ENCODE data around the gene TMTC2.

Gene TMTC2

DNA sequence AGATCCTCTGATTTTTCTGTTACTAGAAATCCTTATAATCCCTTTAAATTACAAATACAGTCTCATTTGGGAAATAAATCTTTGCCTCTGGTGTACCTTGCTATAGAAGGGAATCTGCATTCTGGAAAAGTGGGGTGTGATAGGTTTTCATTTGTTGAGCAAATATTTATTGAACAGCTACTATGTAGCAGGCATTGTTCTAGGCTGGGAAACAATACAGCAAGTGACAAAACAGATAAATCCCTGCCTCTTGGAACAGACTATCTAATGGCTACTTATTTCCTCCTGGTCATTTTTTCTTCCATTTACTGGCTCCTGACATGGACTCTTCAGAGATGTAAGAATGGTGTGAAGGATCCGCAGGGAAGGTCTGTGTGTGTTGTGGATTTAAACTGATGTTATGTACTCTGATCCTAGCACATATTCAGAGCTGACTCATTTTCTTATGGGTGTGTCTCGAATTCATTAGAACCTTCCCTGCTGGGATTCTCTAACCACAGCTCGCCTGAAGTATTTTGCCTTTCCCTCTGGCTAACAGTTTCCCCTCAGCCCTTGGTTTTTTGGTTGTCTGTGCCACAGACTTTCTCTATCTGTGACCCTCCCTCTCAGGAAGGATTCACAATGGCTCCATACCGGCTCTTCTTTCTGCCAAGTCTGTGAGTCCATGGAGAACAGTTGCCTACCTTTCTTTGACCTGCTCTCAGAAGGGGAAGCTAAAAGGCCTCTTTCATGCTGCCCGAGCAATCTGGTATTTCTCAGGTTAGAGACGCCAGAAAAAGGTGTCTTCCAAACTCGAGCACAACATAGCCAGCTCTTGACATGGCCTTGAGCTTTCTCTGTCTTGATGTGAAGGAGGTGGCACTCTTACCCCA, 53.7 kb downstream of the TMTC2 start:
- H3K36me3 ChIP-seq (ENCODE audit: insufficient read depth, low read length), result no peaks in the 10 kb centered on the region
- H3K9ac ChIP-seq (ENCODE audit: low read depth, low read length), result no peak overlapping the region

DNA sequence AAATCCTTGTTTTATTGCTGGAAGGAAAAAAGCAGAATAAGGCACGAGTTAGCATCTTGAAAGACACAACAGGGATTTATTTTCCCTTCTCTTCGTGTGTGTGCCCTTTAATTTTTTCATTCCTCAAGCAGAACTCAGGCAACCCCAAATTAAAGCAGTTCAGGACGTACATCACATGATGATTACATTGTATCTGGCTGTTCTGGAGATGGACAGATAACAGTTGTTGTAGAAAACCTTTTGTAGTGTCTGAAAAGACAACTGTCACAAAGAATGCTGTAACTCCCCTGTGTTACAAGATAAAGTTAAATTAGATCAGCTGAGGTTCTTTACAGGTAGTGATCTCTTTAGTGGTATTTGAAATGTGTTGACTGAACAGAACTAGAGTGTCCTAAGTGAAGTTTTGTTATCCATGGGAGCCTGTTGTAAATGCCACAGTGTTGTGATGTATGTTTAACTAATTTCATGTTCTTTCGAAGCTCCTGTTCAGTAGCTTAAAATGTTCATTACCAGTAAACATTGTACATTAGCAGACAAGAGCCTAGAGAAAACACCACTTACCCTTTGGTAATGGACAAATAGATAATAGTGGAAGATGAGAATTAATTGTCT, 58.5 kb downstream of the TMTC2 start:
- Histone ChIP-seq H3K9ac (ENCODE audit: low read depth, low read length) (no peak overlapping the region), H3K4me2 (ENCODE audit: low read length) (no peak overlapping the region), H3K4me1 (ENCODE audit: control insufficient read depth, insufficient read depth, low read length) (peaks cover 7% of the 10 kb centered on the region), H3K9me3 (replicated peaks; ENCODE audit: low read length) (no peaks in the 10 kb centered on the region), H3K36me3 (ENCODE audit: insufficient read depth, low read length) (no peaks in the 10 kb centered on the region), H3K27me3 (ENCODE audit: control insufficient read depth, insufficient read depth, low read length) (no peaks in the 10 kb centered on the region), H3K4me3 (ENCODE audit: low read length) (no peak overlapping the region)

More for the DNA sequence above, 53.7 kb downstream of the TMTC2 start:
- H3K9me3 ChIP-seq (replicated peaks; ENCODE audit: low read length), result no peaks in the 10 kb centered on the region
- peak overlapping the region; percentile 27 for H3K4me2 ChIP-seq (ENCODE audit: low read length)
- H3K27me3 ChIP-seq (ENCODE audit: control insufficient read depth, insufficient read depth, low read length), result no peaks in the 10 kb centered on the region
- H3K4me3 ChIP-seq (ENCODE audit: low read length), result no peak overlapping the region
- H3K4me1 ChIP-seq (ENCODE audit: control insufficient read depth, insufficient read depth, low read length), result peaks cover 14% of the 10 kb centered on the region

DNA sequence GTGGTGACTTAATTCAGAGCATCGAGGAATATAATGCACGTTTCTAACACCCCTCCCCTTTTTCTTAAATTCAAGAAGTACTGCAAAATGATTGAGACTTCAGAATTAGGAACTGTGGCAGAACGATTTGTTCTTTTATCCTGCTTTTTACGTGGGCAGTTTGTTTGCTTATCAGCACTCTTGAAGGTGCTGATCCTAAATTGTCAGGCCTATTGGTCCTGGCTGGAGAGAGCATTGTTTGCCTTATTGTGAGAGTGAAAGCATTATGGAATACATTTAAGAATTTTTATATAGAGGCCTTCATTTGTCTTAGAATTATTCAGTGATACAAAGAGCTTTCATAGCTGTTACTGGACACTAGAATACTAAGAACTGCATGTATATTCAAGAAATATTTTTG, 59.1 kb downstream of the TMTC2 start:
- Histone ChIP-seq H3K9me3 (replicated peaks; ENCODE audit: low read length) (no peaks in the 10 kb centered on the region), H3K36me3 (ENCODE audit: insufficient read depth, low read length) (no peaks in the 10 kb centered on the region), H3K4me3 (ENCODE audit: low read length) (no peak overlapping the region), H3K4me1 (ENCODE audit: control insufficient read depth, insufficient read depth, low read length) (peaks cover 1% of the 10 kb centered on the region), H3K27me3 (ENCODE audit: control insufficient read depth, insufficient read depth, low read length) (no peaks in the 10 kb centered on the region), H3K4me2 (ENCODE audit: low read length) (no peak overlapping the region), H3K9ac (ENCODE audit: low read depth, low read length) (no peak overlapping the region)

DNA sequence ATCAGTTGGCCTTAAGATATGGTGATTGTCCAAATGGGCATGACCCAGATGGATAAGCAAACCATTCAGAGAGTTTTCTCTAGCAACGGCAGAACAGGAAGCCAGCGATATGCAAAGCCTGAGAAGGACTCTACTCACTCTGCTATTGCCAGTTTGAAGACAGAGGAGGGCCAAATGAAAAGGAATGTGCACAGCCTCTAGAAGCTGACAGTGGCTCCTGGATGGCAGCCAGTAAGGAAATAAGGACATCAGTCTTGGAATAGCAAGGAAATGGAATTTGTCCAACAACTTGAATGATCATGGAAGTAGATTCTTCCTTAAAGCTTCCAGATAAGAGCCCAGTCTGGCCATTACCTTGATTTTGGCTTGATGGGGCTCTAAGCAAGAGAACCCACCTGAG, 60.0 kb downstream of the TMTC2 start:
- no peaks in the 10 kb centered on the region for H3K27me3 ChIP-seq (ENCODE audit: control insufficient read depth, insufficient read depth, low read length)
- no peak overlapping the region for H3K9ac ChIP-seq (ENCODE audit: low read depth, low read length)
- no peak overlapping the region for H3K4me2 ChIP-seq (ENCODE audit: low read length)
- H3K9me3 ChIP-seq (replicated peaks; ENCODE audit: low read length), result no peaks in the 10 kb centered on the region
- H3K4me1 ChIP-seq (ENCODE audit: control insufficient read depth, insufficient read depth, low read length), result no peaks in the 10 kb centered on the region
- H3K4me3 ChIP-seq (ENCODE audit: low read length), result no peak overlapping the region
- no peaks in the 10 kb centered on the region for H3K36me3 ChIP-seq (ENCODE audit: insufficient read depth, low read length)

DNA sequence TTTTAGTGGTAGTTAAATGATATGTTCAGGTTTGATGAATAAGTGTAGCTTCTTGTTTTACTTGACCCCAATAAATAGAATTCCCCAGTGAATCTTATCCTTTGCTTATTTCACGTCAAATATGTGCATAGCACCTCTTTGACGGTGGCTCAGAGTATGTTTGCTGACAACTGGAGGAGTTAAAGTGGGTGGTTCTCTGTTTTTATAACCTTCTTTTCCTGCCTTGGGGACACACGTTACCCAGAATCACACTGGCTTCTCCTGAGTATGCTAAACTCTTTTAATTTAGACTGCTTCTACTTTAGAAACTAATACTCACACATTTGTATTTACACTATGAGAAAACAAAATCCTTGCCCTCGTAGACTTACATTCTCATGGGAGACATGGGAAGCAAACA, 62.3 kb downstream of the TMTC2 start:
- Histone ChIP-seq H3K4me2 (ENCODE audit: low read length) (no peak overlapping the region), H3K4me1 (ENCODE audit: control insufficient read depth, insufficient read depth, low read length) (no peaks in the 10 kb centered on the region), H3K27me3 (ENCODE audit: control insufficient read depth, insufficient read depth, low read length) (no peaks in the 10 kb centered on the region), H3K4me3 (ENCODE audit: low read length) (no peak overlapping the region), H3K9ac (ENCODE audit: low read depth, low read length) (no peak overlapping the region), H3K36me3 (ENCODE audit: insufficient read depth, low read length) (no peaks in the 10 kb centered on the region), H3K9me3 (replicated peaks; ENCODE audit: low read length) (no peaks in the 10 kb centered on the region)

DNA sequence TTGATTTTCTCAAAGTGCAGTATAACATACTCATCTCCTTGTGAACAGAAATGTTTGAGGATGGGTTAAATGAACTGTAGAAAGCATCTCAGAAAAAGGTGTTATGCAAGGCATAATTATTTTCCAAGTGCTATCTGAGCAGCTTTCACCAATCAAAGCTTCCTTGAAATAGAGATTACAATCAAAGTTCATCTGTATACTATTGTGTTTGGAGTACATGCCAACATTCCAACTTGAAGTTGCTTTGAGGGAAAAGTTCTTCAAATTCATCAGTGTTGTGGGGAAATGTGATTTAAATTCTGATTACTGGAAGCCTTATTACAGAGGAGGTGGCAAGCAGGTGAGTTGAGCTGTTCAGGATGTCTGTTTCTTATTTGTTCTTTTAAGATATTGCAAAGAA, 68.2 kb downstream of the TMTC2 start:
- H3K4me3 ChIP-seq (ENCODE audit: low read length), result no peak overlapping the region
- H3K36me3 ChIP-seq (ENCODE audit: insufficient read depth, low read length), result no peaks in the 10 kb centered on the region
- no peak overlapping the region for H3K4me2 ChIP-seq (ENCODE audit: low read length)
- no peak overlapping the region for H3K9ac ChIP-seq (ENCODE audit: low read depth, low read length)
- H3K4me1 ChIP-seq (ENCODE audit: control insufficient read depth, insufficient read depth, low read length), result peaks cover 18% of the 10 kb centered on the region
- no peaks in the 10 kb centered on the region for H3K9me3 ChIP-seq (replicated peaks; ENCODE audit: low read length)
- no peaks in the 10 kb centered on the region for H3K27me3 ChIP-seq (ENCODE audit: control insufficient read depth, insufficient read depth, low read length)

DNA sequence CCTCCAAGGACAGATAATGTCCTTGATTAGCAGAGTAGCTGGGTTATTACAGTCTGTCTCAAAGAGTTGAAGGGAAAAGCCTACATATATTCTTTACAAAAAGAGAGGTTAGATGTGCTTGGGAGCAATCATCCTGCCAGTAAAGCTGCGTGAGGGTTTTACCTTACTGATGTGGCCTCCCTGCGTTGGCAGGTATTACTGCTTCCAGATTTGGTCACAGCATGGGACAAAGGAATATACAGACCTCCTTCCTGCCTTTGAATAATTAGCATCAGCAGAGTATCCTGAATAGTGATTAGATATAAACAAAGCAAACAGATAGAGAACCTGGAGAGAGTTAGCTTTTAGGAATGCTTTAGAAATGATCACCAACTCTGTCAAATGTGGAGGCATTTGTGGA, 69.6 kb downstream of the TMTC2 start:
- Histone ChIP-seq H3K4me2 (ENCODE audit: low read length) (no peak overlapping the region), H3K9me3 (replicated peaks; ENCODE audit: low read length) (no peaks in the 10 kb centered on the region), H3K4me3 (ENCODE audit: low read length) (no peak overlapping the region)

DNA sequence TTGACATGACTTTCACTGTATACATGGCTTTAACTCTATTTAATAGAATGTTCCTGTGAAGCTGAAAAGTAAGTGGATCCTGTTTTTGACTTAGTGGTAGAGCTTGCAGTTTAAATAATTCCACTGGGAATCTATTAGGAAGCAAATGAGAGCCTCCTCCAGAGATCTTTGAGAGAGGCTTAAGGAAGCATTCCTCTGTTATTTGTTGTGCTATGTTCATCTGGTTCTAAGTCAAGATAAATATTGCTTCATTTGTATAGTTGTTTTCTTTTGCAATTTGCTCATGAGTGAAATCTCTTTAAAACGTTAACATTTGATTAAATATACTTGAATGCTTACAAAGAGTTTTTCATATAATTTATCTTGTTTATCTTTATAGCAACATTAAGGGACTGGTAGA, 70.4 kb downstream of the TMTC2 start:
- Histone ChIP-seq H3K36me3 (ENCODE audit: insufficient read depth, low read length) (no peaks in the 10 kb centered on the region), H3K27me3 (ENCODE audit: control insufficient read depth, insufficient read depth, low read length) (no peaks in the 10 kb centered on the region), H3K4me3 (ENCODE audit: low read length) (no peak overlapping the region), H3K9me3 (replicated peaks; ENCODE audit: low read length) (no peaks in the 10 kb centered on the region), H3K9ac (ENCODE audit: low read depth, low read length) (no peak overlapping the region), H3K4me2 (ENCODE audit: low read length) (peak overlapping the region; percentile 34), H3K4me1 (ENCODE audit: control insufficient read depth, insufficient read depth, low read length) (peaks cover 18% of the 10 kb centered on the region)

More for the DNA sequence above, 69.6 kb downstream of the TMTC2 start:
- Histone ChIP-seq H3K36me3 (ENCODE audit: insufficient read depth, low read length) (no peaks in the 10 kb centered on the region), H3K9ac (ENCODE audit: low read depth, low read length) (no peak overlapping the region), H3K27me3 (ENCODE audit: control insufficient read depth, insufficient read depth, low read length) (no peaks in the 10 kb centered on the region), H3K4me1 (ENCODE audit: control insufficient read depth, insufficient read depth, low read length) (peaks cover 18% of the 10 kb centered on the region)

DNA sequence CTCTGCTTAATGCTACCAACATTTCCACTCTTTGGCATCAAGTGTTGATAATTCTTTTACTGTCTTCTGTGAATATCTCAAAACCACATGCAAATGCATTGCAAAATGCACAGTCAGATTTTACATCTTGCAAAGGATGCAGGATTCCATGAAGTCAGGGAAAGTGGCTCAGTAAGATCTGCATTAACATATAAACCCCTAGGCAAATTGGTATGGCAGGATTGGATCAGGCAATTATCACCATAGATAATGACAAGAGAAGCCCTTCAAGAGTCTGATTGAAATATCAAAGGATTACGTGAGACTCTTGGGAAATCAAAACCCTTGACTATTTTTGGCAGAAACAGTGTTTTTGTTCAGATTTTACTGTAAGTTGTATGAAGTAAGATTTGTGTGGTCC, 71.0 kb downstream of the TMTC2 start:
- H3K9ac ChIP-seq (ENCODE audit: low read depth, low read length), result no peak overlapping the region

DNA sequence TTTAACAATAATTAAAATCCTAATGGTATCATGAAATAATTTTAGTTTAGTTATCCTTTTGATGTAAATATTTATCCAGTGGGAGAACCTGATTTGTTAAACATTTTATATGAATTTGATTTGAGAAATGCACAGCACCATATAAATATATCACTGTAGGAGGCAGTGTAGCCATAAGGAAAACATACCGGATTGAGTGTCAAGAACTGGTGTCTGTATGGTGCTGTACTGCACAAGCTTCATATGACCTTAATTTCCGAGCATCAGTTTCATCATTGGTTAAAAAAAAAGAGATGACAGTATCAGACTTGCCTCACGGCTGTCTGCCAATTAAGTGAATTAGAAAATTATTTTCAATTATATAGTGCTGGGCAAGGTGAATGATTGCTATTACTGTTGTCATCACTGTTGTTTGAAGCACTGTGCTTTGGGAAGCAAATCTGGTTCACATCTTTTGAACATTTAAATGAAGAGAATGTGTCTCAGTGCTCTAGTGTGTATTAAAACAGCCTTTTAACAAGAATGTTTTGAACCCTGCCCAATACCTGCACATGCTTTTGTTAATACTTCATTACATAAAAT, 72.1 kb downstream of the TMTC2 start:
- H3K4me3 ChIP-seq (ENCODE audit: low read length), result no peak overlapping the region
- no peaks in the 10 kb centered on the region for H3K27me3 ChIP-seq (ENCODE audit: control insufficient read depth, insufficient read depth, low read length)
- H3K4me2 ChIP-seq (ENCODE audit: low read length), result no peak overlapping the region
- H3K4me1 ChIP-seq (ENCODE audit: control insufficient read depth, insufficient read depth, low read length), result peaks cover 18% of the 10 kb centered on the region
- no peaks in the 10 kb centered on the region for H3K9me3 ChIP-seq (replicated peaks; ENCODE audit: low read length)
- no peaks in the 10 kb centered on the region for H3K36me3 ChIP-seq (ENCODE audit: insufficient read depth, low read length)
- H3K9ac ChIP-seq (ENCODE audit: low read depth, low read length), result no peak overlapping the region

More for the DNA sequence above, 71.0 kb downstream of the TMTC2 start:
- no peak overlapping the region for H3K4me2 ChIP-seq (ENCODE audit: low read length)
- no peaks in the 10 kb centered on the region for H3K36me3 ChIP-seq (ENCODE audit: insufficient read depth, low read length)
- H3K27me3 ChIP-seq (ENCODE audit: control insufficient read depth, insufficient read depth, low read length), result no peaks in the 10 kb centered on the region
- H3K4me1 ChIP-seq (ENCODE audit: control insufficient read depth, insufficient read depth, low read length), result peaks cover 18% of the 10 kb centered on the region
- H3K4me3 ChIP-seq (ENCODE audit: low read length), result no peak overlapping the region
- no peaks in the 10 kb centered on the region for H3K9me3 ChIP-seq (replicated peaks; ENCODE audit: low read length)

DNA sequence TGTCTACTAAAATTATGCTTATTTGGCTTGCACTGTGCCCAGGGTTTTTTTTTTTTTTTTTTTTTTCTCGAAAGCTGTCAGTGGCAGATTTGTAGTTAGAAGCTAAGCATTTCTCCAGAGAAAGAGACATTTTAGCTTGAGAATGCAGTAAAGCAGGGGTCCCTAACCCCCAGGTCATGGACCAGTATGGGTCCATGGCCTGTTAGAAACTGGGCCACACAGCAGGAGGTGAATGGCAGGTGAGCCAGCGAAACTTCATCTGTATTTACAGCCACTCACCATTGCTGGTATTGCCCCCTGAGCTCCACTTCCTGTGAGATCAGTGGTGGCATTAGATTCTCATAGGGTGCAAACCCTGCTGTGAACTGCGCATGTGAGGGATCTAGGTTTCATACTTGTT, 73.7 kb downstream of the TMTC2 start:
- Histone ChIP-seq H3K4me1 (ENCODE audit: control insufficient read depth, insufficient read depth, low read length) (peaks cover 17% of the 10 kb centered on the region), H3K9me3 (replicated peaks; ENCODE audit: low read length) (no peaks in the 10 kb centered on the region), H3K27me3 (ENCODE audit: control insufficient read depth, insufficient read depth, low read length) (no peaks in the 10 kb centered on the region), H3K36me3 (ENCODE audit: insufficient read depth, low read length) (no peaks in the 10 kb centered on the region), H3K4me2 (ENCODE audit: low read length) (no peak overlapping the region), H3K9ac (ENCODE audit: low read depth, low read length) (no peak overlapping the region), H3K4me3 (ENCODE audit: low read length) (no peak overlapping the region)

Measured in skeletal muscle satellite cell (primary cell).